K562 (cell line): ENCODE measurements around the gene WDR54. TPM values are rescaled to one million over a fixed set of nuclear protein-coding genes. Genes with fewer than 3 reads are reported as not detected.
A peak's percentile ranks its signal among the peaks of the same experiment; 100 is the strongest.

Experiments used
- ATAC-seq: fragments of 200-7000 bp; cut with Tn5 transposase; 3 replicates; pipeline ENCODE4 v1.9.1; 2020; ENCODE audit warnings: moderate library complexity
- BruUV-seq: library from RNA; stranded (reverse); fragments of 400-500 nt; replicated peaks from 2 replicates; lab custom pipeline; 2021; lab: Mats Ljungman, UMichigan
- CTCF ChIA-PET: fragments of 300-600 bp; formaldehyde crosslinking; extraction: SDS; loops from one replicate; lab custom pipeline; 2021; ENCODE audit warnings: low intra/inter-chr PET ratio; lab: Yijun Ruan, JAX
- POLR2A ChIA-PET: fragments of 300-600, 350-650 bp; sonication (Branson Sonifier 250); formaldehyde crosslinking; extraction: SDS; loops from one replicate; lab custom pipeline; 2021; ENCODE audit warnings: antibody characterized with exemption, inconsistent platforms; lab: Yijun Ruan, JAX
- DNase-seq, 4 experiments: peaks; one replicate each; pipeline versions ENCODE4 v3.0.0 to v3.0.0-alpha.2; 2011 to 2018; ENCODE audit warnings: low spot score in 3 of 4, mixed read lengths in 3 of 4; ENCODE audit errors: extremely low read depth in 1 of 4
- FAIRE-seq: peaks from 2 replicates; lab custom pipeline; 2011; peaks lifted over from hg19 to GRCh38; lab: Jason Lieb, UNC
- H2AFZ ChIP-seq: 2 replicates; pipeline ENCODE4 v1.6.0; 2011; ENCODE audit warnings: low read depth, low read length, control low read depth, inconsistent platforms
- H3K27ac ChIP-seq: fragments of 200-600 bp; 3 replicates; pipeline ENCODE4 v1.8.0; 2011; ENCODE audit warnings: low read depth, mild to moderate bottlenecking, control low read depth, inconsistent platforms, low read length, moderate library complexity, mixed read lengths; ENCODE audit errors: extremely low read depth
- H3K27me3 ChIP-seq, 2 experiments: fragments of 300-600 bp in 1 of 2; 2 replicates in 1 of 2; 3 replicates in 1 of 2; pipeline versions ENCODE4 v1.6.0 to v1.8.0; 2011; ENCODE audit warnings: inconsistent platforms in 2 of 2, low read length in 2 of 2, mild to moderate bottlenecking in 1 of 2, mixed read lengths in 1 of 2, moderate library complexity in 1 of 2; ENCODE audit not compliant: control insufficient read depth in 2 of 2, insufficient read depth in 2 of 2
- H3K36me3 ChIP-seq: fragments of 300-600 bp; 3 replicates; pipeline ENCODE4 v1.8.0; 2011; ENCODE audit warnings: mild to moderate bottlenecking, low read length, inconsistent platforms; ENCODE audit not compliant: control insufficient read depth, insufficient read depth
- H3K4me1 ChIP-seq, 2 experiments: fragments of 200-600 bp in 1 of 2; replicated peaks in 1 of 2; 2 replicates in 1 of 2; 3 replicates in 1 of 2; pipeline versions ENCODE4 v1.5.1 to v1.8.0; 2011; ENCODE audit warnings: inconsistent platforms in 2 of 2, low read length in 2 of 2, mild to moderate bottlenecking in 1 of 2, mixed read lengths in 1 of 2, moderate library complexity in 1 of 2; ENCODE audit not compliant: control insufficient read depth in 2 of 2, insufficient read depth in 2 of 2
- H3K4me2 ChIP-seq: 2 replicates; pipeline ENCODE4 v1.6.1; 2011; ENCODE audit warnings: low read length, control low read depth, inconsistent platforms, mixed read lengths; ENCODE audit not compliant: insufficient read depth
- H3K4me3 ChIP-seq: fragments of 200-600 bp; sonication (generic), shearing (Covaris generic); 2 replicates; pipeline ENCODE4 v1.5.1; 2016; ENCODE audit warnings: control low read depth, inconsistent platforms
- H3K79me2 ChIP-seq: fragments of 200-600 bp; 3 replicates; pipeline ENCODE4 v1.8.0; 2011; ENCODE audit warnings: low read length, inconsistent platforms; ENCODE audit not compliant: control insufficient read depth, insufficient read depth
- H3K9ac ChIP-seq, 2 experiments: 2 replicates each; pipeline versions ENCODE4 v1.6.0 to v1.6.1; 2011; ENCODE audit warnings: low read depth in 2 of 2, low read length in 2 of 2, control low read depth in 1 of 2, inconsistent platforms in 1 of 2, mild to moderate bottlenecking in 1 of 2, mixed read lengths in 1 of 2; ENCODE audit not compliant: insufficient read depth in 1 of 2
- H3K9me1 ChIP-seq: one replicate; pipeline ENCODE4 v1.6.0; 2011; ENCODE audit warnings: inconsistent platforms, mild to moderate bottlenecking, low read length, moderate library complexity; ENCODE audit not compliant: control insufficient read depth, insufficient read depth
- H3K9me3 ChIP-seq: replicated peaks from 2 replicates; pipeline ENCODE4 v1.5.1; 2011; ENCODE audit warnings: low read depth, low read length, inconsistent platforms; ENCODE audit not compliant: control insufficient read depth, insufficient read depth
- H4K20me1 ChIP-seq: replicated peaks from 2 replicates; pipeline ENCODE4 v1.6.1; 2011; ENCODE audit warnings: low read length, inconsistent platforms, mixed read lengths; ENCODE audit not compliant: control insufficient read depth, insufficient read depth
- CHCHD3 ChIP-seq: fragments of 250-450 bp; sonication (Bioruptor Pico); IDR thresholded peaks from 2 replicates; pipeline ENCODE4 v2.1.2; 2022; ENCODE audit warnings: mild to moderate bottlenecking
- CTCF ChIP-seq, 3 experiments: IDR thresholded peaks in 2 of 3; conservative IDR thresholded peaks in 1 of 3; 2 replicates each; pipeline ENCODE4 v1.5.1; 2011 to 2012; ENCODE audit warnings: low read length in 3 of 3, mild to moderate bottlenecking in 3 of 3, control low read depth in 2 of 3, improper control_type of control experiment in 1 of 3, inconsistent platforms in 1 of 3, low read depth in 1 of 3, mixed read lengths in 1 of 3, moderate library complexity in 1 of 3; ENCODE audit not compliant: insufficient read depth in 2 of 3
- DEAF1 ChIP-seq: fragments of 450-650 bp; formaldehyde crosslinking; IDR thresholded peaks from 2 replicates; pipeline ENCODE4 v1.4.0; 2020; ENCODE audit warnings: mild to moderate bottlenecking, moderate library complexity
- ESRRA ChIP-seq: fragments of 450-650 bp; IDR thresholded peaks from 2 replicates; pipeline ENCODE4 v1.6.1; 2014; ENCODE audit warnings: low read depth, mild to moderate bottlenecking, moderate library complexity, borderline replicate concordance
- NCOA6 ChIP-seq: fragments of 450-650 bp; IDR thresholded peaks from 2 replicates; pipeline ENCODE4 v1.6.1; 2017; ENCODE audit warnings: mild to moderate bottlenecking
- POLR2H ChIP-seq: IDR thresholded peaks from 2 replicates; pipeline ENCODE4 v1.6.1; 2016; ENCODE audit warnings: missing genetic modification characterization, low read depth, mild to moderate bottlenecking, control low read depth, missing compliant biosample characterization, moderate library complexity
- POLR3G ChIP-seq: IDR thresholded peaks from 2 replicates; pipeline ENCODE4 v1.6.1; 2011; ENCODE audit not compliant: insufficient read length, insufficient replicate concordance; ENCODE audit errors: extremely low read depth
- RAD21 ChIP-seq, 2 experiments: fragments of 250-450 bp in 1 of 2; fragments of 450-650 bp in 1 of 2; sonication (Bioruptor Pico) in 1 of 2; formaldehyde crosslinking in 1 of 2; IDR thresholded peaks in 1 of 2; conservative IDR thresholded peaks in 1 of 2; 2 replicates each; pipeline versions ENCODE4 v1.4.0 to v1.8.0; 2020 to 2022; ENCODE audit warnings: mild to moderate bottlenecking in 2 of 2, moderate library complexity in 1 of 2
- RUNX1 ChIP-seq: sonication (generic); IDR thresholded peaks from 2 replicates; pipeline ENCODE4 v1.6.1; 2016; ENCODE audit warnings: antibody characterized with exemption, low read depth
- SMAD3 ChIP-seq: fragments of 450-650 bp; formaldehyde crosslinking; conservative IDR thresholded peaks from 2 replicates; pipeline ENCODE4 v1.4.0; 2020; ENCODE audit warnings: mild to moderate bottlenecking
- SMC3 ChIP-seq: conservative IDR thresholded peaks from 2 replicates; pipeline ENCODE4 v1.6.1; 2011; ENCODE audit warnings: low read depth, low read length, improper control_type of control experiment; ENCODE audit not compliant: insufficient read depth
- SRSF9 ChIP-seq: fragments of 200-400 bp; formaldehyde crosslinking; IDR thresholded peaks from 2 replicates; pipeline ENCODE4 v1.6.1; 2017; ENCODE audit warnings: low read depth, low read length, borderline replicate concordance
- TCF3 ChIP-seq: sonication (generic); formaldehyde crosslinking; IDR thresholded peaks from 2 replicates; pipeline ENCODE4 v1.4.0; 2020; ENCODE audit warnings: mild to moderate bottlenecking, missing genetic modification reagents
- ZEB2 ChIP-seq: fragments of 450-650 bp; IDR thresholded peaks from 2 replicates; pipeline ENCODE4 v1.6.1; 2016
- ZNF274 ChIP-seq: IDR thresholded peaks from 2 replicates; pipeline ENCODE4 v1.6.1; 2011; ENCODE audit warnings: low read depth, mild to moderate bottlenecking, low read length, moderate library complexity, borderline replicate concordance
- ZNF668 ChIP-seq: fragments of 250-450 bp; sonication (Bioruptor Pico); IDR thresholded peaks from 2 replicates; pipeline ENCODE4 v1.8.0; 2022; ENCODE audit warnings: mild to moderate bottlenecking, inconsistent platforms
- in situ Hi-C: fragments of 300-500 bp; cut with MboI; formaldehyde crosslinking; loops from 4 replicates; pipeline ENCODE4 v1.15.0; 2018; ENCODE audit warnings: inconsistent platforms, mixed read lengths
- intact Hi-C: fragments of 100-400 bp; cut with micrococcal nuclease; formaldehyde crosslinking; loops from 2 replicates; pipeline ENCODE4 v1.14.2; 2022
- polyA plus RNA-seq, 8 experiments: library from polyadenylated mRNA; depleted of rRNA in 4 of 8; stranded (reverse) in 5 of 8; unstranded in 3 of 8; fragments of >200 nt; fragmentation: Nextera tagmentation in 2 of 8; fragmentation: Illumina TruSeq in 1 of 8; extraction: Ambion mirVana in 2 of 8; extraction: Trizol in 1 of 8; gene quantifications; 2 replicates each; pipeline versions ENCODE4 v1.2.1 to v1.2.3, GENCODE V29; 2011 to 2014; ENCODE audit warnings: inconsistent platforms in 1 of 8, missing spikeins in 1 of 8
- total RNA-seq, 7 experiments: library from RNA; depleted of rRNA in 6 of 7; stranded (reverse); fragments of >200 nt in 6 of 7; fragmentation: Illumina TruSeq in 2 of 7; extraction: Trizol in 2 of 7; gene quantifications; 2 replicates each; pipeline versions ENCODE4 v1.2.1 to v1.2.3, GENCODE V29; 2011 to 2021; ENCODE audit warnings: low replicate concordance in 1 of 7

Gene WDR54
- total and polyA plus RNA-seq, 9 of the 15 experiments (the other 6 are each of a cell fraction or from before 2014, with no cell fraction given) = 5.2 to 15.2 (median 7.4) TPM

GRCh38 chr2:74399785-74400184 is 21.7 kb upstream of the WDR54 start:
- ChIA-PET POLR2A (interaction anchor here (0.8 to 1.2 kb wide), 3 partner anchors 8 to 13 kb away, joined by 3 read pairs; no protein-coding TSS in a partner anchor), CTCF (interaction anchor here (0.6 to 1.2 kb wide), 4 partner anchors 10 to 150 kb away, joined by 3 to 7 read pairs (median 4); no protein-coding TSS in a partner anchor)
- Histone ChIP-seq H3K36me3 (no peaks in the 10 kb centered on the region), H3K9me1 (no peaks in the 10 kb centered on the region), H2AFZ (peak overlapping the region; percentile 70), H3K9me3 (no peaks in the 10 kb centered on the region), H3K27ac (no peak overlapping the region), H3K79me2 (no peaks in the 10 kb centered on the region), H3K9ac (no peak overlapping the region), H3K4me3 (no peak overlapping the region), H3K27me3 (no peaks in the 10 kb centered on the region), H3K4me2 (no peak overlapping the region), H3K4me1 (no peaks in the 10 kb centered on the region), H4K20me1 (no peaks in the 10 kb centered on the region)
- intact Hi-C loops = loop anchor here (2.0 to 10.0 kb wide), 3 partner anchors 67 to 575 kb away; partner anchors contain the start of genes MRPL53 and STAMBP
- DNase-seq (peak; percentile 54 to 65 (median 58)), ATAC-seq (peak; percentile 93), FAIRE-seq (peak; percentile 77)
- in situ Hi-C loops = no loop called here
- no TSS peak for BruUV-seq
- 0 out of 2 replicates have a peak, but pooled peaks have one; percentile 14 for TF ChIP-seq DEAF1 (CRISPR knock-in tag)
- TF ChIP-seq POLR3G = no peak
- peak; percentile 61 to 78 for TF ChIP-seq RAD21 (CRISPR knock-in tag; conservative IDR thresholded peaks at IDR 0.05 in 1 of 2, IDR thresholded peaks at IDR 0.05 in 1 of 2)
- 0 out of 2 replicates have a peak, but pooled peaks have one; percentile 15 for TF ChIP-seq SMAD3
- no peak for TF ChIP-seq ZEB2
- no peak for TF ChIP-seq POLR2H (tag)
- TF ChIP-seq CTCF (IDR thresholded peaks at IDR 0.05 in 2 of 3, conservative IDR thresholded peaks at IDR 0.05 in 1 of 3; ENCODE audit: insufficient read depth in 2 of 3, low read depth in 1 of 3, low read length in 3 of 3) = peak; percentile 65 to 80 (median 69)
- TF ChIP-seq SRSF9 = no peak
- TF ChIP-seq RUNX1 = no peak
- TF ChIP-seq NCOA6 = no peak
- no peak for TF ChIP-seq CHCHD3 (CRISPR knock-in tag)
- no peak for TF ChIP-seq ZNF274
- TF ChIP-seq ESRRA = no peak
- no peak for TF ChIP-seq TCF3 (CRISPR knock-in tag)
- peak; percentile 39; the same call in 1 of the 2 replicates for TF ChIP-seq SMC3
- TF ChIP-seq ZNF668 (CRISPR knock-in tag) = no peak
